HG03439 (cell line): ENCODE results near the gene DOCK9.
"Not testable (repeated sequence)": the region's sequence is repeated elsewhere in the genome, so short reads cannot be mapped to it uniquely, and the experiment has no call there.

Source experiments
- ATAC-seq: cut with Tn5 transposase; IDR thresholded peaks from one replicate; pipeline ENCODE4 v1.9.1; 2021; ENCODE audit warnings: mild to moderate bottlenecking, moderate library complexity; ENCODE audit not compliant: unreplicated experiment

The DOCK9 gene

GRCh38 chr13:98781045-98781444 lies 196.8 kb downstream of the DOCK9 start:
- ATAC-seq = no peak

GRCh38 chr13:98780451-98780850 lies 197.4 kb downstream of the DOCK9 start:
- no peak for ATAC-seq

GRCh38 chr13:98779695-98780094 lies 198.2 kb downstream of the DOCK9 start:
- no peak for ATAC-seq

GRCh38 chr13:98778749-98779148 lies 199.1 kb downstream of the DOCK9 start:
- no peak for ATAC-seq

- ATAC-seq = no peak
Observed at GRCh38 chr13:98776644-98777043, 201.2 kb downstream of the DOCK9 start.

- no peak for ATAC-seq
Observed at GRCh38 chr13:98775844-98776598, 201.8 kb downstream of the DOCK9 start.

- ATAC-seq = no peak
Observed at GRCh38 chr13:98775386-98775785, 202.5 kb downstream of the DOCK9 start.

- no peak for ATAC-seq
Observed at GRCh38 chr13:98774776-98775175, 203.1 kb downstream of the DOCK9 start.

- ATAC-seq = no peak
Observed at GRCh38 chr13:98773921-98774320, 203.9 kb downstream of the DOCK9 start.

- ATAC-seq = no peak
Observed at GRCh38 chr13:98772794-98773452, 204.9 kb downstream of the DOCK9 start.

GRCh38 chr13:98771838-98772611 lies 205.8 kb downstream of the DOCK9 start:
- no peak for ATAC-seq

- no peak for ATAC-seq
Observed at GRCh38 chr13:98769736-98770135, 208.1 kb downstream of the DOCK9 start.

- no peak for ATAC-seq
Observed at GRCh38 chr13:98768522-98768921, 209.3 kb downstream of the DOCK9 start.

GRCh38 chr13:98766697-98767096 lies 211.2 kb downstream of the DOCK9 start:
- no peak for ATAC-seq

- ATAC-seq = no peak
Observed at GRCh38 chr13:98765996-98766519, 211.8 kb downstream of the DOCK9 start.

GRCh38 chr13:98761986-98762616 lies 215.8 kb downstream of the DOCK9 start:
- ATAC-seq = peak; percentile 31

- peak; percentile 85 for ATAC-seq
Observed at GRCh38 chr13:98761126-98761985, 216.5 kb downstream of the DOCK9 start.

GRCh38 chr13:98755729-98756128 lies 222.1 kb downstream of the DOCK9 start:
- no peak for ATAC-seq

GRCh38 chr13:98755116-98755515 lies 222.7 kb downstream of the DOCK9 start:
- ATAC-seq = no peak

GRCh38 chr13:98754468-98754867 lies 223.4 kb downstream of the DOCK9 start:
- not testable (repeated sequence) for ATAC-seq
